HG03045 (cell line): ENCODE data around the gene CCN5.

ENCODE experiments used
- ATAC-seq: cut with Tn5 transposase; IDR thresholded peaks from one replicate; pipeline ENCODE4 v1.9.1; 2021; ENCODE audit warnings: mild to moderate bottlenecking, moderate library complexity; ENCODE audit not compliant: unreplicated experiment

Gene CCN5

DNA sequence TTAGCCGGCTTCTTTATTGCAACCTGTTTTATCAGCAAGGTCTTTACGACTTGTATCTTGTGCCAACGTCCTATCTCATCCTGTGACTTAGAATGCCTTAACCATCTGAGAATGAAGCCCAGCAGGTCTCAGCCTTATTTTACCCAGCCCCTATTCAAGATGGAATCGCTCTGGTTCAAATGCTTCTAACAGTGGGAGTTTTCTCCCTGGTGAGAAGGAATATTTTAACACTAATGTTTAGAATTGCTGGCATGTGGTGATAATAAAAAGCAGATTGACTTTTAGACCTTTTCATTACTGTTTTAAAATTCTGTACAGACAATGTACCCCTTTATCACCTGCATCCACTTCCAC, 20.6 kb downstream of the CCN5 start:
- no peak for ATAC-seq

DNA sequence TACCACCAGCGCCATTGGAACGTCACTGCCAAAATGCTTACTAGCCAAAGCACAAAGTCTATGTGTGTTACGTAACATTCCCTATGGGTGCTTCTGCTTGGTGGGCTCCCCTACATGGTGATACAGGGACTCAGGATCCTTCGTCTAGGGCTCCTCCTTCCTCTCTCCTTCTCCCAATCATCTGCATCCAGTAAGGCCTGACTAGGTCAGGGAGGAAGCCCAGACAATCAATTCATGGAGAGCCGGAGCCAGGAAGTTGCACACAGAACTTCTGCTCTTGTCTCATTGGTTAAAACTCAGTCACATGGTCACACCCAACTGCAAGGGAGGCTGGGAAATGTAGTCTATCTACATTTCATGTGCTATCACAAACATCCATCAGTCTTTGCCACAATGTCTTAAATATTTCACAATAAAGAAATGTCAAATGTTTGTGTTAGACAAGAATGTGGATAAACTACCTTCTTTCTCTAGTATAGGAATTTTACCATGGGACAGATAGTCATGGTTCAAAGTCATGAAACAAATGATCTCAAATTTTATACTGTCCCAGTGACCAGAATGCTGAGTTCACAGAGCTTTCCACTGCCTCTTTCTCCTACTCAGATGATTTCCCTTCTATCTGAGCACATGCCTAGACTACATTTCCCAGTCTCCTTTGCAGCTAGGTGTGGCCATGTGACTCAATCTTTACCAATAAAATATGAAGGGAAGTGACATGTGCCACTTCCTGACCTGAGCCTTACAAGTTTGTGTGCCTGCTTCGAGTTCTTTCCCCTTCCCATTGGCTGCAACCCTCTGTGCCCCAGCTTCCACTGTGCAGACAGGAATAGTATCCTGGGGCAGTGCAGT, 21.2 kb downstream of the CCN5 start:
- ATAC-seq: no peak

- no peak for ATAC-seq
Measured at GRCh38 chr20:44737116-44737515, 21.9 kb downstream of the CCN5 start.

- ATAC-seq: no peak
Measured at GRCh38 chr20:44738813-44739477, 23.8 kb downstream of the CCN5 start.

DNA sequence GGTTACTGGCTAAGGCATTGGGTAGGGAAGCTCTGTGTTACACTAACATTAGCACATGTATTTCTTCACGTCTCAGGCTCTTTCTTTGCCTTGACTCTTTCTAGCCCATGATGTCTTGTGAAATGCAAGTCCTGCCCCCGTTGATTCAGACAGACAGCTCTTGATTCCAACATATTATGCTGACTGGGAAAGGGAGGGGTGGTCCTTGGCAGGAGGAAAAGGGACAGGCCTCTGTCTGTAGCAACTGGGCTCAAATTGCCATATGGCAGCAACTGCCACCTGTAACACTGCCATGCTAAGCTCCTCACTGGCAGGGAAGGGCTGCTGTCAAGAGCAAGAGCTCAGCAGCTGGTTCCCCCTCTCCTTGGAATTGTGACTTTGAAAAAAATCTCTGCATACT, 24.8 kb downstream of the CCN5 start:
- no peak for ATAC-seq

DNA sequence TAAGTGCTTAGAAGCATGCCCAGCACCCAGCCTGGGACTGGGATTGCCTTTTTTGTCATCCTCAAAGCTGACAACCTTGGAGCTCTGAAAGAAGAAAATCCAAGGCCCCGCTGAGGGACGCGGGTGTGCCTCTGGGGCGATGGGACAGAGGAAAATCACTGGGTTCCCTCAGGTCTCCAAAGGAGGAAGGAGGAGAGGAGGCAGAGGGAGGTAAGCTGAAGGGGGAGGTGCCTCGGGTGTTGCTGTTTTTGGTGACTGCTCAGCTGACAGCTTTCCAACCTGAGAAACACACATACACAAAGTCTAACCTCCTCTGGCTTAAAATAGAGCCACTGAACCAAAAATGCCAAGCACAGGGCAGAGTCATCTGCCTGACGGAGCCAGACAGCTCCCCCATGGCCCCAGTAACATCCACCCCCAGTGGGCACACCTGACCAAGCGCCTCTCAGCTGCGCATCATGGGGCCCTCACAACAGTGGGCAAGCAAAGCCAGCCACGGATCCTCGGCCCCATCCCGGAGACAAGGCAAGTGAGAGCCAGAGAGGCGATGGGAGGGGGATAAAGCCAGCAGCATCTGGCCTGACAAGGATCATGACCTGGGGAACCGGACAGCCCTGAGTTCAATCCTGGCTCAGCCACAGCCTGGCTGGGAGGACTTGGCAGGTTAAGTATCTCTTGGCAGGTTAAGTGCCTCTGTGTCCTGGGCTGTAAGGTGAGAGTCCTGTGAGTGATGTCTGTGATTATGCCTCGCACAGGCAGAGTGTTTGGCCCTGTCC, 27.3 kb downstream of the CCN5 start:
- no peak for ATAC-seq

DNA sequence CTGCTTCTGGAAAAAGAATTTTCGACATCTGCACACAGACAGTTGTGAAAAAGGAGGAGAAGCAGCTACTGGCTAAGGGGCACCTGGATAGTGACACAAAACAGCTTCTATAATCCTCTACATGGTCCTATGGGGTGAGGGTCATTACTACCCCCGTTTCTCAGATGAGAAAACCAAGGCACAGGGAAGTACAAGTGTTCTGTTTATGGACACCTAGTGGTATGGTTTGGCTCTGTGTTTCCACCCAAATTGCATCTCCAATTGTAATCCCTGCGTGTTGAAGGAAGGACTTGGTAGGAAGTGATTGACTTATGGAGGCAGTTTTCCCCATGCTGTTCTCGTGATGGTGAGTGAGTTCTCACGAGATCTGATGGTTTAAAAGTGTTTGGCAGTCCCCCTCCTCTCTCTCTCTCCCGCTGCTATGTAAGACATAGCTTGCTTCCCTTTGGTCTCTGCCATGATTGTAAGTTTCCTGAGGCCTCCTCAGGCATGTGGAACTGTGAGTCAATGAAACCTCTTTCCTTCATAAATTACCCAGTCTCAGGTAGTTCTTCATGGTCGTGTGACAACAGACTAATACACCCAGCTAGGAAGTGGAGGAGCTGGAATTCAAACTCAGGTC, 28.0 kb downstream of the CCN5 start:
- no peak for ATAC-seq

DNA sequence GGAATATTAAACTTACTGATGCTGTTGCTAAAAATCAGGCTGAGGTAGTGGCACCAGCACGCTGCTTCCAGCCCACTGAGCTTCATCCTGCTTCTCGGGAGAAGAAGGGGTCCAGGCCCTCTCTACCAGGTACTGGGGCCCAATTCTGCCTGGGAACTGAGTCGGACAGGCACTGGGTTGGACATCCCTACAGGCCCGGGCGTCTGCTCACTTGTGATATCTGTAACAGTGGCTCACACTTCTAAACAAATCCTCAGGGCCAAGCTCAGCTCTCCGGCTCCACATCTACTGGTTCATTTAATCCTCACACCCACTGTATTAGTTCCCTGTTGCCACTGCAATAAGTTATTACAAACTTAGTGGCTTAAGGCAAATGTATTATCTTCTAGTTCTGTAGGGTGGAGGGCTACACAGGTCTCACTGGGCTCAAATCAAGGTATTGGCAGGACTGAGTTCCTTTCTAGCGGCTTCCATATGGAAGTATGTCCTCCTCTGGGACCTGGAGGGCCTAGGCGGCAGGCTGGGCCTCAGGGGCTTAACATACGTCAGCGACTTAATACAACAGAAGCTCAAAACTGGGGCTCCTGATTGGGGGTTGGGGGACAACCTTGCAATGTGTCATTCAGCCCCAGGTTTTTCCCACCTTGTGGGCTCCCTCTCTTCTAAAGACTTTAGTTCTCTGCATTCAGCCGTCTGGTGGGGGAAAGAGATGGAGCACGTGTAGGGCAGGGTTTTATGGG, 28.9 kb downstream of the CCN5 start:
- ATAC-seq: no peak

- ATAC-seq: no peak
Measured at GRCh38 chr20:44745122-44745597, 30.0 kb downstream of the CCN5 start.

DNA sequence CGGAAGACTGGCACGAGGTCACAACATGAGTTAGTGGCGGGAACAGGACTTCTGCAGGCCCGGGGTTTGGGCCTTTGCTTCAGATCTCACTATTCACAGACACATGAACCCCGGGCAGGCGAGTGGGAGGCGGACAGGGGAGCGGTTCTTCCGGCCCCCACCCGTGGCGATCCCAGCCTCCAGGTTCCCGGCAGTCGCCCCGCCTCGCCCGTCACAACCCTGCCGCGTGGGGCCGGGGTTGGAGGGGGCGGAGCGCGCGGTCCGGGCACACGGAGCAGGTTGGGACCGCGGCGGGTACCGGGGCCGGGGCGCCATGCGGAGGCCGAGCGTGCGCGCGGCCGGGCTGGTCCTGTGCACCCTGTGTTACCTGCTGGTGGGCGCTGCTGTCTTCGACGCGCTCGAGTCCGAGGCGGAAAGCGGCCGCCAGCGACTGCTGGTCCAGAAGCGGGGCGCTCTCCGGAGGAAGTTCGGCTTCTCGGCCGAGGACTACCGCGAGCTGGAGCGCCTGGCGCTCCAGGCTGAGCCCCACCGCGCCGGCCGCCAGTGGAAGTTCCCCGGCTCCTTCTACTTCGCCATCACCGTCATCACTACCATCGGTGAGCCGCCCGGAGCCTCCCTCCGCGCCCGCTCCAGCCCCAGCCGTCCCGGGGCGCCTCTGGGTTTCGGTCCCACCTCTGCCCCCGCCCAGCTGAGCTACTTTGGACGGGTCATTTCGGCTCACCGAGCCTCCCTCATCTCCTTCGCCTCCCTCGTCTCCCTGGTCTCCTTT, 30.6 kb downstream of the CCN5 start, which contains the start of gene KCNK15:
Gene KCNK15 (plus strand): TSS at position 268 of the 769 bp plus-strand sequence. CDS start 46 bp downstream, at position 314.
- no peak for ATAC-seq

GRCh38 chr20:44746367-44747165, 31.4 kb downstream of the CCN5 start:
- no peak for ATAC-seq

DNA sequence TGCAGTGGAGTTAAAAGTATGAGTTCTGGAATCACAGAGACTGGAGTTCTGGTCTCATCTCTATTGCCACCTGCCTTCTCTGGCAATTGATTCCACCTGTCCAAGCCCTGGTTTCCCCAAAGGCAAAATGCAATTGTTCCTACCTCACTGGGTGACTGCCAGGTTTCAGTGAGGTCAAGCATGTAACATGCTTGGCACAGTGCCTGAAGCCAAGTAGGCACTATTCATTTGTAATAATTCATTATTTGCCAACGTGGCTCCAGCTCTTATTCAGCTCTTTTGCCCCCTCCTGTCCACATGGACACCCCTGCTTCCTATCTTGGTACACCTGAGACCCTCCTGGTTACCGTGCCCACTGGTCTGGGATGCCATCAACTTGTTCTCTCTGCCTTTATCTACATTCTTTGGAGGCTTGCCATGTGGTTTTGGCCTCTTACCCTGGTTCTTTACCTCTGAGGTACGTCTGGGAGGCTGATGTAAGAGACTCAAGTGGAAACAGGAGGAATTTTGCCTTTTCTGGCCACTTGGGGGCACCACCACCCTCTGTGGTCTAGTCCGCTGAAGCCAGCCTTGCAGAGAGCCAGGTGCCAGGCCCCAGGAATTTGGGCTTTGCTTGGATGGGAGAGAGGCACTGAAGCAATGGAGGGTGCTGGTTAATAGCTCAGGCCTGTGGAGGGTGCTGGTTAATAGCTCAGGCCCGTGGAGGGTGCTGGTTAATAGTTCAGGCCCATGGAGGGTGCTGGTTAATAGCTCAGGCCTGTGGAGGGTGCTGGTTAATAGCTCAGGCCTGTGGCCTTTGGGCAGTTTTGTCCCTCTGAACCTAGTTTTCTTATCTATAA, 32.2 kb downstream of the CCN5 start:
- ATAC-seq: no peak

DNA sequence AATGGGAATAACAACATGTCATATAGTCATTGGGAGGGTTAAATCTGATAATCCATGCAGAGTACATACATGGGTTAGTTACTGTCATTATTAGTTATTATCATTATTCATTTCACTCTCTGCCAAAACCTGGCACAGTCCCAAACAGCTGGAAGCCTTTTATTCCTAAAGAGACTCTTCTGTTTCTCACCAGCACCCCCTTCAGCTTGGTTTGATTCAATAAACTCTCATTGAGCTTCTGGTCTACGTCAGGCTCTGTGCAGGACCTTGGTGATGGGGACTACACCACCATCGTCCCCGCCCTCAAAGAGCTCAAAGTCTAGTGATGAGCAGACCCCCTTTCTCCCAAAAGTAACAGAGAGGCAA, 32.8 kb downstream of the CCN5 start:
- no peak for ATAC-seq

GRCh38 chr20:44750081-44750805, 35.1 kb downstream of the CCN5 start:
- ATAC-seq: no peak

- ATAC-seq: no peak
Measured at GRCh38 chr20:44752099-44752931, 37.1 kb downstream of the CCN5 start.

DNA sequence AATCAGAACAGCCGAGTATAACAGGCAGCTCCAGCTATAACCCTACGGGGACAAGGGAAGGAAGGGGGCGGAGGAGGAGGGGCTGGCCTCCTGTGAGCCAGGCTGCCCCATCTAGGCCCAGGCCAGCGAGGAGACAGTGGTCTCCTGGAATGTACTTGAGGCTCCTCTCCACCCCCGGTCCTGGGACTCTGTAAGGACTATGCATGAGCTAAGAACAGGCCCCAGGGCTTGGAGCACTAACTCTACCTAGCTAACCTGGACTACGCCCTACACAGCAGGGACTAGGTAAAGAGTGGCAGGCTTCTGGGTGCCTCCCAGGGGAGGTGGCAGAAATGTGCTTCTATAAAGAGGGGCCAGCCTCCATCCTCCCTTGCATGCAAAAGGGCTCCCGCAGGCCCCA, 39.4 kb downstream of the CCN5 start:
- no peak for ATAC-seq
